Measurements from ENCODE around the gene MED12L.
"Not testable (repeated sequence)": the region's sequence is repeated elsewhere in the genome, so short reads cannot be mapped to it uniquely, and the experiment has no call there.

The MED12L gene

GRCh38 chr3:151074256-151074655, 11.2 kb upstream of the MED12L start:
- TF ChIP-seq, protein P1, sequence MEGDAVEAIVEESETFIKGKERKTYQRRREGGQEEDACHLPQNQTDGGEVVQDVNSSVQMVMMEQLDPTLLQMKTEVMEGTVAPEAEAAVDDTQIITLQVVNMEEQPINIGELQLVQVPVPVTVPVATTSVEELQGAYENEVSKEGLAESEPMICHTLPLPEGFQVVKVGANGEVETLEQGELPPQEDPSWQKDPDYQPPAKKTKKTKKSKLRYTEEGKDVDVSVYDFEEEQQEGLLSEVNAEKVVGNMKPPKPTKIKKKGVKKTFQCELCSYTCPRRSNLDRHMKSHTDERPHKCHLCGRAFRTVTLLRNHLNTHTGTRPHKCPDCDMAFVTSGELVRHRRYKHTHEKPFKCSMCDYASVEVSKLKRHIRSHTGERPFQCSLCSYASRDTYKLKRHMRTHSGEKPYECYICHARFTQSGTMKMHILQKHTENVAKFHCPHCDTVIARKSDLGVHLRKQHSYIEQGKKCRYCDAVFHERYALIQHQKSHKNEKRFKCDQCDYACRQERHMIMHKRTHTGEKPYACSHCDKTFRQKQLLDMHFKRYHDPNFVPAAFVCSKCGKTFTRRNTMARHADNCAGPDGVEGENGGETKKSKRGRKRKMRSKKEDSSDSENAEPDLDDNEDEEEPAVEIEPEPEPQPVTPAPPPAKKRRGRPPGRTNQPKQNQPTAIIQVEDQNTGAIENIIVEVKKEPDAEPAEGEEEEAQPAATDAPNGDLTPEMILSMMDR (IDR thresholded peaks at IDR 0.05; ENCODE audit: unreplicated experiment in 3 of 3), result no peak
- no peaks in the 10 kb centered on the region for H3K27me3 Mint-ChIP-seq (ENCODE audit: low read depth)
- H3K36me3 Mint-ChIP-seq (ENCODE audit: low read depth), result no peaks in the 10 kb centered on the region
- no peaks in the 10 kb centered on the region for H3K4me1 Mint-ChIP-seq
- no peaks in the 10 kb centered on the region for H3K9me3 Mint-ChIP-seq
- no peak overlapping the region for H3K4me3 Mint-ChIP-seq
- H3K27ac Mint-ChIP-seq, result no peak overlapping the region

- TF ChIP-seq, protein P1 (IDR thresholded peaks at IDR 0.05; ENCODE audit: unreplicated experiment in 3 of 3), result no peak
- Mint-ChIP-seq H3K9me3 (no peaks in the 10 kb centered on the region), H3K4me3 (no peak overlapping the region), H3K36me3 (ENCODE audit: low read depth) (no peaks in the 10 kb centered on the region), H3K27ac (no peak overlapping the region), H3K27me3 (ENCODE audit: low read depth) (no peaks in the 10 kb centered on the region), H3K4me1 (no peaks in the 10 kb centered on the region)
Measured at GRCh38 chr3:151075869-151076562, 9.4 kb upstream of the MED12L start.

- no peak overlapping the region for H3K27ac Mint-ChIP-seq
- H3K36me3 Mint-ChIP-seq (ENCODE audit: low read depth), result no peaks in the 10 kb centered on the region
Measured at GRCh38 chr3:151076626-151077025, 8.8 kb upstream of the MED12L start.

GRCh38 chr3:151081082-151081481, 4.4 kb upstream of the MED12L start:
- not testable (repeated sequence) for H3K4me1 Mint-ChIP-seq; H3K36me3 Mint-ChIP-seq (ENCODE audit: low read depth); H3K27ac Mint-ChIP-seq; H3K4me3 Mint-ChIP-seq; H3K9me3 Mint-ChIP-seq
- H3K27me3 Mint-ChIP-seq (ENCODE audit: low read depth), result peaks cover 28% of the 10 kb centered on the region

More at GRCh38 chr3:151076626-151077025, 8.8 kb upstream of the MED12L start:
- Mint-ChIP-seq H3K4me3 (no peak overlapping the region), H3K27me3 (ENCODE audit: low read depth) (no peaks in the 10 kb centered on the region), H3K4me1 (no peaks in the 10 kb centered on the region), H3K9me3 (no peaks in the 10 kb centered on the region)
- TF ChIP-seq, protein P1 (IDR thresholded peaks at IDR 0.05; ENCODE audit: unreplicated experiment in 3 of 3), result no peak

GRCh38 chr3:151082880-151083838, 2.3 kb upstream of the MED12L start:
- Mint-ChIP-seq H3K27me3 (ENCODE audit: low read depth) (peaks cover 32% of the 10 kb centered on the region), H3K9me3 (no peaks in the 10 kb centered on the region), H3K36me3 (ENCODE audit: low read depth) (no peaks in the 10 kb centered on the region), H3K27ac (no peak overlapping the region), H3K4me3 (peak overlapping the region; percentile 80 to 87 (median 84)), H3K4me1 (peaks cover 6% of the 10 kb centered on the region)
- TF ChIP-seq, protein P1 (IDR thresholded peaks at IDR 0.05; ENCODE audit: unreplicated experiment in 3 of 3), result no peak

DNA sequence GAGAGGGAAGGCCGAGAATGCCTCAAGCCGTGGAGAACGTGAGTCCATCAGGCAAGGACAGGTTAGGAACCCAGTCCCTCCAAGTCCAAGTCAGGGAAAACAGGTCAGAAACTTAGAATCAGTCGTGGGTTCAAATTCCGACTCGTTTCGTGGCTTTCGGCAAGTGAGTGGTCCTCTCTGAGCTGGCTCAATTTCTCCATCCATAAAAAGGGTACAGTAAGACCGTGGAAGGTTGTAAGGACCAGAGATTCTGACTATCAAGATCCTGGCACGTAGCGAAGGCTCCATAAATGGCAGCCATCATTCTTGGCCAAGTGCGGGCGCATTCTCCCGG, 604 bp upstream of the MED12L start:
- Mint-ChIP-seq H3K27me3 (ENCODE audit: low read depth) (peaks cover 41% of the 10 kb centered on the region), H3K27ac (peak overlapping the region in 1 of 3 experiments; percentile 29), H3K4me1 (peaks cover 14% of the 10 kb centered on the region), H3K4me3 (peak overlapping the region; percentile 80 to 87 (median 84)), H3K36me3 (ENCODE audit: low read depth) (peaks cover under 1% of the 10 kb centered on the region), H3K9me3 (no peaks in the 10 kb centered on the region)
- TF ChIP-seq, protein P1 (IDR thresholded peaks at IDR 0.05; ENCODE audit: unreplicated experiment in 3 of 3), result no peak

Data from nephron (organoid).